HUES48 (cell line): ENCODE data around the gene DPY19L3.
"Not testable (repeated sequence)": the region's sequence is repeated elsewhere in the genome, so short reads cannot be mapped to it uniquely, and the experiment has no call there.

ENCODE experiments used
- H3K27ac ChIP-seq: one replicate; pipeline ENCODE4 v1.7.0; 2013; ENCODE audit warnings: low read depth, low read length, inconsistent platforms
- H3K27me3 ChIP-seq: 2 replicates; pipeline ENCODE4 v1.6.1; 2013; ENCODE audit warnings: mild to moderate bottlenecking, low read length; ENCODE audit not compliant: control insufficient read depth, insufficient read depth
- H3K36me3 ChIP-seq: 2 replicates; pipeline ENCODE4 v1.6.1; 2013; ENCODE audit warnings: low read length; ENCODE audit not compliant: control insufficient read depth, insufficient read depth
- H3K4me1 ChIP-seq: 2 replicates; pipeline ENCODE4 v1.6.1; 2013; ENCODE audit warnings: mild to moderate bottlenecking, low read length; ENCODE audit not compliant: control insufficient read depth, insufficient read depth
- H3K4me3 ChIP-seq: 2 replicates; pipeline ENCODE4 v1.5.1; 2013; ENCODE audit warnings: mild to moderate bottlenecking, low read depth, low read length
- H3K9ac ChIP-seq: 2 replicates; pipeline ENCODE4 v1.6.1; 2013; ENCODE audit warnings: mild to moderate bottlenecking, low read depth, low read length, moderate library complexity
- H3K9me3 ChIP-seq: 2 replicates; pipeline ENCODE4 v1.6.1; 2013; ENCODE audit warnings: low read length; ENCODE audit not compliant: control insufficient read depth, insufficient read depth

DPY19L3 gene

DNA sequence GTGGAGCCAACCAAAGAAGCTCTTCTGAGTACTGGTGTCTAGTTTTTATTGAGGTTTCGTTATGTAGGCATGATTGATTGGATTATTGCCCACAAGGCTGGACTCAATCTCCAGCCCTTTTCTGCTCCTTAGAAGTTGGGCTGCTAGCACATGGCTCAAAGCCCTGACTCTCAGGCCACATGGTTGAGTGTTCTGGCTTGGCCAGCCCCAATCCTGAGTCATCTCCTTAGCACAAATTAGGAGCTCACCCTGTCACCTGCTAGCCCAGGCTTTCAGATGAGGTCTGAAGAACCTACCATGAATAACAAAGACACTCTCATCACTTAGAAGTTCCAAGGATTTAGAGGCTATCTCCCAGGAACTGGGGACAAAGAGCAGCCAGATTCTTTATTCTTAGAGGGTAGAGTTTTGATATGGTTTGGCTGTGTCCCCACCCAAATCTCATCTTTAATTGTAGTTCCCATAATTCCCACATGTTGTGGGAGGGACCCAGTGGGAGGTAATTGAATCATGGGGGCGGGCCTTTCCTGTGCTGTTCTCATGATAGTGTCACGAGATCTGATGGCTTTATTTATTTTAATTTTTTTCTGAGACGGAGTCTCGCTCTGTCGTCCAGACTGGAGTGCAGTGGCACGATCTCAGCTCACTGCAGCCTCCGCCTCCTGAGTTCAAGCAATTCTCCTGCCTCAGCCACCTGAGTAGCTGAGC, 11.3 kb downstream of the DPY19L3 start:
- H3K27me3 ChIP-seq, result no peaks in the 10 kb centered on the region
- H3K4me1 ChIP-seq, result no peaks in the 10 kb centered on the region
- H3K9me3 ChIP-seq, result no peaks in the 10 kb centered on the region
- H3K27ac ChIP-seq, result no peak overlapping the region
- H3K4me3 ChIP-seq, result no peak overlapping the region
- peaks cover 67% of the 10 kb centered on the region for H3K36me3 ChIP-seq
- H3K9ac ChIP-seq, result no peak overlapping the region

DNA sequence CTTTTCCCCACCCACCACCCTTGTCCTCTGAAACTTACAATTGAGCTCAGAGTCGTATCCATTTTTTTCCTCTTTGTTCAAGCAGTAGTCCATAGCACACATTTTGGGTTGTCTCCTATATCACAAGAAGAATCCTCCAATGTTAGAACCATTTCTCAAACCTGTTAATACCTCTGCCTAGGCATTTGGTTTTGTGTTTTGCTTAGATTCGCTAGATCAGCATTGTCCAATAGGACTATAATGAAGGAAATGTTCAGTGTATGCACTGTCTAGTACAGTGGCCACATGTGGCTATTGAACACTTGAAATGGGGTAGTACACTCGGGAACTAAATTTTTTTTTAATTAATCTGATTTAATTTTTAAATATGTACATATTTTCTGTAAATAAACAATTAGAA, 12.6 kb downstream of the DPY19L3 start:
- H3K4me3 ChIP-seq, result no peak overlapping the region
- no peaks in the 10 kb centered on the region for H3K4me1 ChIP-seq
- H3K27me3 ChIP-seq, result no peaks in the 10 kb centered on the region
- no peak overlapping the region for H3K27ac ChIP-seq
- H3K9me3 ChIP-seq, result no peaks in the 10 kb centered on the region
- H3K9ac ChIP-seq, result no peak overlapping the region
- H3K36me3 ChIP-seq, result peaks cover 65% of the 10 kb centered on the region

DNA sequence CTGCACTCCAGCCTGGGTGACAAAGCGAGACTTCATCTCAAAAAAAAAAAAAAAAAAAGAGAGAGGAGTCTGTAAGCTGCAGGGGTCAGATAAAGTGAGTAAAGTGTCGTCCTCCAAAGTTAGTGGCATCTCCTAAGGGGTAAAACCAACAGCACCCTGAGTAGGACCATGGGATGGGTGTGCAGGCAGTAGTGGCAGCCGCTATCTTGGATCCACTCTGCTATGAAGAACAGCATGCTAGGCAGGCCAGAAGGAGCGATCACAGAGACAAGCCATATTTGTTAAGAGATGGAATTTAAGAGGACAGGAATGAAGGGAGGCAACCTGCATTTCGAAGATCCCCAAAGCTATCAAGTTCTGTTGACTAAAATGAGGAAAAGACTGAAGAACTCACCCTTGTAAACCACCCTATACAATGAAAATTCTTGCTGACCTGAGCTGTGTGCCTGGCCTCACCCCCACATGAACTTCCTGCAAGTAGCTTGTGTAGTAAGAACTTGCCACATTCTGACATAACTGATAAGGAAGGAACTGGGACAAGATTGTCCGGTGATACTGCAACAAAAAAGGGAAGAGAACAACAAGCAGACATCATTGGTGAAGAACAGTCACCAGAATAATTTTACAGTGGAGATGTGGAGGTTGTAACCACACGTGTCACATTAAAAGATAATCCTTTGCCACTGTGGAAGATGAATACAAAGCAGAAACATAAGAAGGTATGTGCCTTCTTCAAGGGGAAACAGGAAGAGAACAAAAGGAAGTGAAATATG, 16.2 kb downstream of the DPY19L3 start:
- Histone ChIP-seq H3K36me3 (peaks cover 41% of the 10 kb centered on the region), H3K27me3 (no peaks in the 10 kb centered on the region), H3K4me3 (no peak overlapping the region), H3K4me1 (no peaks in the 10 kb centered on the region), H3K9ac (no peak overlapping the region), H3K27ac (no peak overlapping the region), H3K9me3 (no peaks in the 10 kb centered on the region)

DNA sequence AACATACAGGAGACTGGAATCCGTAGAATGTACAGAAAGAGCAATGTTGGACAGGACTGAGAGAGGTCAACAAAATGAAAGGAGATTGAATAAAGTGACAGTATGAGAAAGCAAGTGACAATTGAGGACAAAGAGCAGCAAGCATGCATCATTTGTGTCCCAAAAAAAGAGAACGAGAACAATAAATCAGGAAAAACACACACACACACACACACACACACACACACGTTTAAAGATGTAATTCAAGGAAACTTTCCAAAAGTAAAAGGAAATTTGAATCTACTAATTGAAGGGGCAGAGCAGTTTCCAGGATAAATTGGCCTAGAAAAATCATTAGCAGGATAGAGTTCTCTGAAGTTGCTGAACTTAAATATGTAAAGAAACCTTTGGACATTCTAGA, 16.9 kb downstream of the DPY19L3 start:
- no peaks in the 10 kb centered on the region for H3K9me3 ChIP-seq
- no peak overlapping the region for H3K9ac ChIP-seq
- H3K36me3 ChIP-seq, result peaks cover 42% of the 10 kb centered on the region
- no peaks in the 10 kb centered on the region for H3K4me1 ChIP-seq
- no peak overlapping the region for H3K27ac ChIP-seq
- no peak overlapping the region for H3K4me3 ChIP-seq
- H3K27me3 ChIP-seq, result no peaks in the 10 kb centered on the region

DNA sequence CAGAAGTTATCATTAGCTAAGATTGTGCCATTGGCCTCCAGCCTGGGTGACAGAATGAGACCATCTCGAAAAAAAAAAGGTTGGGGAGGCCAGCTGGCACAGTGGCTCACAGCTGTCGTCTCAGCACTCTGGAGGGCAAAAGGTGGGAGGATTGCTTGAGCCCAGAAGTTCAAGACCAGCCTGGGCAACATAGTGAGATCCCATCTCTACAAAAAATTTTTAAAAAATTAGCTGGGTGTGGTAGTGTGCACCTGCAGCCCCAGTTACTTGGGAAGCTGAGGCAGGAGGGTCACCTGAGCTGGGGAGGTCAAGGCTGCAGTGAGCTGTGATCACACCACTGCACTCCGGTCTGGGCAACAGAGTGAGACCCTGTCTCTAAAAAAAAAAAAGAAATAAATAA, 18.4 kb downstream of the DPY19L3 start:
- H3K27ac ChIP-seq, H3K27me3 ChIP-seq, H3K4me3 ChIP-seq, H3K9me3 ChIP-seq, H3K4me1 ChIP-seq, H3K9ac ChIP-seq: not testable (repeated sequence)
- H3K36me3 ChIP-seq, result peaks cover 39% of the 10 kb centered on the region

DNA sequence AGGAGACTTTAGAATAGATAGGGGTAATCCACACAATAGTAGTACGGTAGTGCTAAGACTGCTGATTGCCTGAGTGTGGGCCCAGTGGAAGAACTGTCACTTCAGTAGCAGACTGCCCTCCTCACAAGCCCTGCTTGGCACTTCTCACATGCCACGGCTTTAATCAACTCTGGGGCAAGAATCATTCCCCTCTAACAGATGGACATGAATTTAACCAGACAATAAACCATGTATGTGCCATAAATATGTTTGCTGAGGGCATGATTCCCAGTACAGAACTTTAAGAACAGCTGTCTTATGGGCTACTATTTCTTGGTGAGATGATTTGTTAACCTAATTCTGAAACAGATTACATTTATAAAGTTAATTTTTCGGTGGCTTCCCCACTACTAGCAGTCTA, 22.0 kb downstream of the DPY19L3 start:
- Histone ChIP-seq H3K9me3 (no peaks in the 10 kb centered on the region), H3K27me3 (no peaks in the 10 kb centered on the region), H3K4me3 (no peak overlapping the region), H3K27ac (no peak overlapping the region), H3K36me3 (peaks cover 30% of the 10 kb centered on the region), H3K4me1 (no peaks in the 10 kb centered on the region), H3K9ac (no peak overlapping the region)

DNA sequence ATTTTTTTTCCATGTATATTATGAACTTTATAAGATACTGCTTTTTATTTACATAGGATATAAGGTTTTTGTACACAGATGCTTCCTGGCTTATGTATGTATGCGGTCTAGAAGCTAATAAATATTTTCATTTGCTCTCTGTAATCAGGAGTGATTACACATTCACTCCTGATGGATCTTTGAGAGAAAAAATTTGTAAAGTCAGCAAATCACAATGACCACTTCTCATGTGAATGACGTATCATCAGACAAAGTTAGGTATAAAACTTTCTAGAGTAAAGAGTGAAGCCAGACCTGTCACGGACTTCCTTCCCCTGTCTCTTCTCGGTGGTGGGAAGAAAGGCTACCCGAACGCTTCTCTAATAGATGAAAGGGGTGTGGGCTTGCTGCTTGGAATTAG, 31.1 kb downstream of the DPY19L3 start:
- Histone ChIP-seq H3K36me3 (peaks cover 79% of the 10 kb centered on the region), H3K27me3 (no peaks in the 10 kb centered on the region), H3K4me1 (no peaks in the 10 kb centered on the region)

DNA sequence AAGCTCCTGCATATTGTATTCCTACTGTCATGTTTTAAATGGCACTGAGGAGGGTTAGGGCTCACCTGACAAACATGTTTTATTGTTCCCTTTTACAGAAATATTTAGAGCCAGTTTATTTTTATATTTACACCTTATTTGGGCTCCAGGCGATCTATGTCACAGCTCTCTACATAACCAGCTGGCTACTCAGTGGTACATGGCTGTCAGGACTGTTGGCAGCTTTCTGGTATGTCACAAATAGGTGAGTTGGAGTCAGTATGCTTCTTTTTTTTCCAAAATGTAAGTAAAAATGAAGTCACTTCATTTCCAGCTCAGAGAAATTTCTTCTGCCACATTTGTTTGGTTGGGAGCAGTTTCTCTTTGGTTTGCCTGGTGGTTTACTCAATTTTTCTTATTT, 31.5 kb downstream of the DPY19L3 start:
- Histone ChIP-seq H3K27me3 (no peaks in the 10 kb centered on the region), H3K36me3 (peaks cover 80% of the 10 kb centered on the region), H3K27ac (no peak overlapping the region), H3K4me1 (no peaks in the 10 kb centered on the region), H3K4me3 (no peak overlapping the region), H3K9ac (no peak overlapping the region), H3K9me3 (no peaks in the 10 kb centered on the region)

More for the DNA sequence above, 31.1 kb downstream of the DPY19L3 start:
- no peaks in the 10 kb centered on the region for H3K9me3 ChIP-seq
- H3K27ac ChIP-seq, result no peak overlapping the region
- no peak overlapping the region for H3K9ac ChIP-seq
- no peak overlapping the region for H3K4me3 ChIP-seq

DNA sequence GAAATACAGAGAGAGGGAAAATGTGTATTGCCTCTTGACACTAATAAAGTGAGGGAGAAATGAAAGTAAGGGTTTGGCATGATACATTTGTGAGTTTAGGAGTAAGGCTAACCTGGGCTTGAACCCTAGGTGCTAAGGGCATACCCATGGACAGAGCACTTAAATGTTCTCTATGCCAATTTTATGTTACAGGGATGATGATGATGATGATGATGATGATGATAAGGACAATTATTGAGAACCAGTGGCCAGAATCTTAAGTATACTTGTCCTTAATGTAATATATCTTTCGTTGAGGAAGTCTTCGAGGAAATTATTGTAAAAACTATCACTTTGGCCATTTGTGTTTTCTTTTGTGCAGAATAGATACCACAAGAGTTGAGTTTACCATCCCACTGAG, 33.2 kb downstream of the DPY19L3 start:
- Histone ChIP-seq H3K36me3 (peaks cover 83% of the 10 kb centered on the region), H3K4me1 (no peaks in the 10 kb centered on the region)

DNA sequence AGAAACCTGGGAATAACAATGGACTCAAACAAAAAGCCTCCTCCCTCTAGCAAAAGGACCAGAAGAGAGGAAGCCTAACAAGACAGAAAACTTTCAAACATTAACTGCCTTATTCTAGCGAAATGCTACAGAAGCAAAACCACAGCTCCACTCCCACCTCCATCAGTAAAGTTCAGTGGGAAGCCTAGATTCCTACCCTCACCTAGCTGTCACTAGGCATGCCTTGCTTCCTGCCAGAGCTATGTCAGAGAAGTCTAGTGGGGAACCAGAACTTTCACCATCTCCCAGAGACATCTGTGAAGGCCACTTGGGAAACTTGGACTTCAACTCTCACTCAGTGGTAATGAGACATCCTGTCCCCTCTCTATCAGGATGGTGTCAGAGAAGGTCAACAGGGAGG, 37.1 kb downstream of the DPY19L3 start:
- H3K4me3 ChIP-seq, result no peak overlapping the region
- H3K4me1 ChIP-seq, result no peaks in the 10 kb centered on the region
- H3K9ac ChIP-seq, result no peak overlapping the region
- no peak overlapping the region for H3K27ac ChIP-seq
- H3K9me3 ChIP-seq, result no peaks in the 10 kb centered on the region
- peaks cover 60% of the 10 kb centered on the region for H3K36me3 ChIP-seq
- H3K27me3 ChIP-seq, result no peaks in the 10 kb centered on the region

More for the DNA sequence above, 33.2 kb downstream of the DPY19L3 start:
- Histone ChIP-seq H3K9ac (no peak overlapping the region), H3K9me3 (no peaks in the 10 kb centered on the region), H3K27me3 (no peaks in the 10 kb centered on the region), H3K4me3 (no peak overlapping the region), H3K27ac (no peak overlapping the region)

DNA sequence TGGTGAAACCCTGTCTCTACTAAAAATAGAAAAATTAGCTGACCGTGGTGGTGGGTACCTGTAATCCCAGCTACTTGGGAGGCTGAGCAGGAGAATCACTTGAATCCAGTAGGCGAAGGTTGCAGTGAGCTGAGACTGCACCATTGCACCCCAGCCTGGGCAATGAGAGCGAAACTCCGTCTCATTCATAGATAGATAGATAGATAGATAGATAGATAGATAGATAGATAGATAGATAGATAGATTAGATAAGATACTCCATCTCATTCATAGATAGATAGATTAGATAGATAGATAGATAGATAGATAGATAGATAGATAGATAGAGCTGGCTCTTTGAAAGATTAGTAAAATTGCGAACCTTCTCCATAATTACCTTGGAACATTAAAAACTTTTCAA, 42.0 kb downstream of the DPY19L3 start:
- H3K9ac ChIP-seq, H3K4me3 ChIP-seq, H3K27ac ChIP-seq, H3K9me3 ChIP-seq, H3K27me3 ChIP-seq, H3K4me1 ChIP-seq: not testable (repeated sequence)
- peaks cover 50% of the 10 kb centered on the region for H3K36me3 ChIP-seq
